Measurements from ENCODE around the gene GATD1.

DNA sequence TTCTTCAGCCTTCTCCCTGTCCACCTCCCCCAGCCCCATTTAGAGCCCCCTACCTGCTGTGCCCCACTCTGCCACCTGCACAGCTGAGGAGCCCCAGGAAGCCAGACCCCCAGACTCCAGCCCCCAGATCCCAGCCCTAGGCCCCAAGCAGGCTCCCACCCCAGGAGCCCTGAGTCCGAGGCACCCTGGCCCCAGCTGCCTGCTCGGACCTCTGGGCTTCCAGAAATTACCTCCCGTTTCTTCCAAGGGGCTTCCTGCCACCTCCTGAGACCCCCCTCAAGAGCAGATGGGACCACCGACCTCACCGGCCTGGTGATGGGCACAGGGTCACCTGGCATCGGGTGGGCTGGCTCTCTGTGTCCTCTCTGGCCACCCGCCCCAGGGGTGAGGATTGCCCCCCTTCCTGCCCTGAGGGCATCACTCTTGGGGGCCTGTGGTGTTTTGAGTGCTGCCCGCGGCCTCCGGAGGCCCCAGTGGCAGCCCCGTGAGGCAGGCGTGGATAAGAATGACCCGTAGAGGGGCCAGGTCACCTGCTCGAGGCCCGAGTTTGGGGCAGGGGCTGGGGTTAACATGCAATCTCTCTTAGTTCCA is 48.3 kb downstream of the GATD1 start:
- TF ChIP-seq, protein P1, sequence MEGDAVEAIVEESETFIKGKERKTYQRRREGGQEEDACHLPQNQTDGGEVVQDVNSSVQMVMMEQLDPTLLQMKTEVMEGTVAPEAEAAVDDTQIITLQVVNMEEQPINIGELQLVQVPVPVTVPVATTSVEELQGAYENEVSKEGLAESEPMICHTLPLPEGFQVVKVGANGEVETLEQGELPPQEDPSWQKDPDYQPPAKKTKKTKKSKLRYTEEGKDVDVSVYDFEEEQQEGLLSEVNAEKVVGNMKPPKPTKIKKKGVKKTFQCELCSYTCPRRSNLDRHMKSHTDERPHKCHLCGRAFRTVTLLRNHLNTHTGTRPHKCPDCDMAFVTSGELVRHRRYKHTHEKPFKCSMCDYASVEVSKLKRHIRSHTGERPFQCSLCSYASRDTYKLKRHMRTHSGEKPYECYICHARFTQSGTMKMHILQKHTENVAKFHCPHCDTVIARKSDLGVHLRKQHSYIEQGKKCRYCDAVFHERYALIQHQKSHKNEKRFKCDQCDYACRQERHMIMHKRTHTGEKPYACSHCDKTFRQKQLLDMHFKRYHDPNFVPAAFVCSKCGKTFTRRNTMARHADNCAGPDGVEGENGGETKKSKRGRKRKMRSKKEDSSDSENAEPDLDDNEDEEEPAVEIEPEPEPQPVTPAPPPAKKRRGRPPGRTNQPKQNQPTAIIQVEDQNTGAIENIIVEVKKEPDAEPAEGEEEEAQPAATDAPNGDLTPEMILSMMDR (conservative IDR thresholded peaks at IDR 0.05), result no peak
- no peak for TF ChIP-seq ZFX (IDR thresholded peaks at IDR 0.05)

All from C4-2B (cell line).